Activated B cell treated with CpG ODN at 0.5 μM for 24 hours (primary cell): ENCODE results near the gene EMX1. TPM values are rescaled to one million over a fixed set of nuclear protein-coding genes. Genes with fewer than 3 reads are reported as not detected.

Experiments used
- ATAC-seq: fragments of 200-7000 bp; cut with Tn5 transposase; one replicate; pipeline ENCODE4 v1.10.0; 2021; ENCODE audit warnings: low read depth, mild to moderate bottlenecking, moderate library complexity
- CTCF ChIA-PET: fragments of 350-600 bp; sonication (Branson Sonifier 250); formaldehyde crosslinking; loops from one replicate; lab custom pipeline; 2021; ENCODE audit warnings: antibody characterized with exemption; lab: Charles Lee
- POLR2A ChIA-PET: fragments of 350-600 bp; sonication (Branson Sonifier 250); formaldehyde crosslinking; loops from one replicate; lab custom pipeline; 2021; ENCODE audit warnings: antibody characterized with exemption; lab: Charles Lee
- DNase-seq: peaks from one replicate; pipeline ENCODE4 v3.0.0; 2022
- H3K27ac Mint-ChIP-seq: one replicate; pipeline ENCODE4 v1.8.0; 2020; ENCODE audit warnings: mixed read lengths
- H3K27me3 Mint-ChIP-seq: one replicate; pipeline ENCODE4 v1.8.0; 2021; ENCODE audit warnings: mixed read lengths
- H3K36me3 Mint-ChIP-seq: one replicate; pipeline ENCODE4 v1.8.0; 2021; ENCODE audit warnings: low read depth, mixed read lengths
- H3K4me1 Mint-ChIP-seq: one replicate; pipeline ENCODE4 v1.8.0; 2021; ENCODE audit warnings: mixed read lengths
- H3K4me3 Mint-ChIP-seq: one replicate; pipeline ENCODE4 v1.8.0; 2020; ENCODE audit warnings: mild to moderate bottlenecking, mixed read lengths
- H3K9me3 Mint-ChIP-seq: one replicate; pipeline ENCODE4 v1.8.0; 2020; ENCODE audit warnings: mixed read lengths
- intact Hi-C: fragments of 100-400 bp; cut with micrococcal nuclease; formaldehyde crosslinking; loops from one replicate; pipeline ENCODE4 v1.15.1; 2024
- total RNA-seq: library from RNA; stranded (reverse); gene quantifications from 2 replicates; pipeline ENCODE4 v1.2.3, GENCODE V29; 2022
- TF ChIP-seq, protein P1 (sequence below): fragments of 200-600 bp; IDR thresholded peaks from one replicate; pipeline ENCODE4 v1.8.0; 2022; ENCODE audit warnings: antibody characterized with exemption, mild to moderate bottlenecking

Gene EMX1
- total RNA-seq, 1 donor from 2014 or later: 0.22 TPM

DNA sequence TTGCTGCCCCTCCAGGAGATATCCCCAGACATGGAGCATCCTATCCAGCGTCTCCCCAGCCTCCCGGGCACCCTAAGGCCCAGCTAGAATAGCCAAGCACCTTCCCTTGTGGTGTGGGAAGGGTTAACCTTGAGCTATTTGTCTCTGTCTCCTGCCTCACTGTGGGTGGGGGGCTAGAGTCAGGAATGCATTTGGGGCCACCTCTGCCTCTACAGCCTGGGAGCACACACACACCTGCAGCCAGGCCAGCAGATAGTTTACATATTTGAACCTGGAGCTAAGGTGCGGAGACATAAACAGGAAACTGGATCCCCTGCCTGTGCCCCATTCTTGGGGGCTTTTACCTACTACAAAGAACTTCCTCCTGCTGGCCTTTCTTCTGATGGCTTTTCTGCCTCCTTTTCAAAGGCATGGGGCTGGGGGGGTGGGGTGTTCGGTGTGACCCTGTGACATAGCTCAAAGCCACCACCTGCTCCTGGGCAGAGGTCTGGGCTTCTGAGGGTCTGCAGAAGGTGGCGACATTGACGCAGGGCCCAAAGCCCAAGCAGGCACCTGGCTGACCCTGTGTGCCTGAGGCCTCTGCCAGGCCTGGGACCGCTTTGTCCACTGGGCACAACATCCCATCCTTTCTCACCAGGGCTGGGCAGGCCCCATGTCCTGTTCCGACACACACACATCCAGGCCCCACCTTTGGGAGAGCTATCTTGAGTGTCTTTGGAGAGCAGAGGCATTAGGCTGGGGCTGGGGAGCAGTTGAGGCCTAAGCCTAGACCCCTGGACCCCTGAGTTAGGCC, 34.2 kb downstream of the EMX1 start:
- no peak overlapping the region for H3K27ac Mint-ChIP-seq
- ChIA-PET CTCF (interaction anchor here (0.9 kb wide), 1 partner anchor 42 kb away, joined by 3 read pairs; no protein-coding TSS in a partner anchor), POLR2A (no interaction called here)
- H3K4me1 Mint-ChIP-seq: no peaks in the 10 kb centered on the region
- intact Hi-C loops: no loop called here
- ATAC-seq (no peak), DNase-seq (no peak)
- H3K9me3 Mint-ChIP-seq: no peaks in the 10 kb centered on the region
- TF ChIP-seq, protein P1, sequence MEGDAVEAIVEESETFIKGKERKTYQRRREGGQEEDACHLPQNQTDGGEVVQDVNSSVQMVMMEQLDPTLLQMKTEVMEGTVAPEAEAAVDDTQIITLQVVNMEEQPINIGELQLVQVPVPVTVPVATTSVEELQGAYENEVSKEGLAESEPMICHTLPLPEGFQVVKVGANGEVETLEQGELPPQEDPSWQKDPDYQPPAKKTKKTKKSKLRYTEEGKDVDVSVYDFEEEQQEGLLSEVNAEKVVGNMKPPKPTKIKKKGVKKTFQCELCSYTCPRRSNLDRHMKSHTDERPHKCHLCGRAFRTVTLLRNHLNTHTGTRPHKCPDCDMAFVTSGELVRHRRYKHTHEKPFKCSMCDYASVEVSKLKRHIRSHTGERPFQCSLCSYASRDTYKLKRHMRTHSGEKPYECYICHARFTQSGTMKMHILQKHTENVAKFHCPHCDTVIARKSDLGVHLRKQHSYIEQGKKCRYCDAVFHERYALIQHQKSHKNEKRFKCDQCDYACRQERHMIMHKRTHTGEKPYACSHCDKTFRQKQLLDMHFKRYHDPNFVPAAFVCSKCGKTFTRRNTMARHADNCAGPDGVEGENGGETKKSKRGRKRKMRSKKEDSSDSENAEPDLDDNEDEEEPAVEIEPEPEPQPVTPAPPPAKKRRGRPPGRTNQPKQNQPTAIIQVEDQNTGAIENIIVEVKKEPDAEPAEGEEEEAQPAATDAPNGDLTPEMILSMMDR: no peak
- H3K4me3 Mint-ChIP-seq: no peak overlapping the region
- H3K27me3 Mint-ChIP-seq: no peaks in the 10 kb centered on the region
- no peaks in the 10 kb centered on the region for H3K36me3 Mint-ChIP-seq

DNA sequence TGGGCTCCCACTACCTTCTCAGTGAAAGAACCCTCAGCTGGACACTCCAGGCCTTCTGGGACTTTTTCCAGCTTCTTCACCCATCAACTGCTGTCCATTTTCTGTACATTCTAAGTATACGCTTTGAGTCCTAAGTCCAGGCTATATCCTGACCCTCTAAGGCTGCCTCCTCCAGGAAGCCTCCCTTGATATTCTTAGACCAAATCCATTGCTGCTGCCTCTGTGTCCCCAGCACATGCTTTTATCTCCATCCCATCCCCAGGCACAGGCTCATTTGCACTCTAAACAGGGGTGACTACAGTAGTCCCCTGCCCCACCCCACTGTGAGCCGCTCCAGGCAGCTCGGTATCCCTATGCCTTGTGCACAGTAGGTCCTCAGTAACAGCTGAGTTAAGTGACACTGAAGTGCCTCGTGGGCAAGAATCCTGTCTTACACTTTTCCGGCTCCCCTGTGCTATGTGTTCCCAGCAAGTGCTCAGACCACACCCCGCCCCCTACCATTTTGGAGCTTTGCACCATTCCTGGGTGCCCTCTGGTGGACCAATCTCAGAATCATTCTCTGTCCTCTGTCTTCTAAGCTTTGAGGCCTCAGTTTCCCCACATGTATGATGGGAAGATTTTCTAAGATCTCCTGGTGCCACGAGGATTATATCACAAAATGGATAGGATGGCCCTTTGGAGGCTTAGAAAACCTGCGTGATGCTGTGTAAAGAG, 34.9 kb downstream of the EMX1 start:
- no peak overlapping the region for H3K4me3 Mint-ChIP-seq
- CTCF ChIA-PET: interaction anchor here (0.9 kb wide), 1 partner anchor 42 kb away, joined by 3 read pairs; no protein-coding TSS in a partner anchor

DNA sequence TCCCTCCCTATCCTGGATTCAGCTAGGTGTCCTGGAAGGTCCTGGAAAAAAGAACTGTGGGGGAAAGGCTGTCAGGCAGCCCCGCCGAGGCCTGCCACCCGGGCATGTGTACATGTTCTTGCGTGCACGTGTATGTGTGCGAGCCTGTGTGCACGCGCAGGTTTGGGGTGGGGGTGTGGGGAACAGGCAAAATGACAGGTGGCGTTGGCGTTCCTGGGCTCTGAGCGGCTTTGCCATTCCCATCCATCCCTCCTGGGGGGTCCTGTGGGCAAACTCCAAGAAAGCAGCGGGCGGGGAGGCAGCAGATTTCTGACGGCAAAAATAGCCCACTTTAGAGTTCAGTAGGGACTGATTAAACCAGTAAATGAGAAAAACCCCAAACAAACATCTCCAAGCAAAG, 35.6 kb downstream of the EMX1 start:
- Mint-ChIP-seq H3K27ac (no peak overlapping the region), H3K36me3 (no peaks in the 10 kb centered on the region), H3K9me3 (no peaks in the 10 kb centered on the region), H3K4me1 (no peaks in the 10 kb centered on the region), H3K4me3 (no peak overlapping the region), H3K27me3 (no peaks in the 10 kb centered on the region)
- intact Hi-C loops: no loop called here
- ATAC-seq: no peak
- TF ChIP-seq, protein P1: no peak
- ChIA-PET CTCF (no interaction called here), POLR2A (no interaction called here)
- no peak for DNase-seq

More for the DNA sequence above, 34.9 kb downstream of the EMX1 start:
- intact Hi-C loops: no loop called here
- no peaks in the 10 kb centered on the region for H3K27me3 Mint-ChIP-seq
- ATAC-seq (no peak), DNase-seq (no peak)
- TF ChIP-seq, protein P1: no peak
- POLR2A ChIA-PET: no interaction called here
- no peak overlapping the region for H3K27ac Mint-ChIP-seq
- H3K36me3 Mint-ChIP-seq: no peaks in the 10 kb centered on the region
- H3K9me3 Mint-ChIP-seq: no peaks in the 10 kb centered on the region
- H3K4me1 Mint-ChIP-seq: no peaks in the 10 kb centered on the region

DNA sequence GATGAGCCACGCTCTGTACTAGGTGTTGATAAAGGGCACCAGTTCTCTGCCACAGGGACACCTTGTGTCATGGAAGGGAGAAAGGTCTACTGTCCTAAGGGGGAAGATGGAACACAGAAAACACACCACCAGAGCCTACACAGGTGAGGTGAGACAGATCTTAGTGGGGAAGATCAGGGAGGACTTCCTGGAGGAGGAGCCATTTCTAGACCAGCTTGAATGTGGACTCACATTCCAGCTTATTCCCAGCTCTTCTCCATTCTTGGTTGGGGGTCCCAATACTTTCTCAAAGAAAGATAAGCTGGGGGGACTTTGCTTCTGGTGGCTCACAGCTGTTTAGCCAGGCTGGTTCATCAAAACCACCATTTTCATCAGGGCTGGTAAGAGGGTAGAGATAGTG, 36.2 kb downstream of the EMX1 start:
- H3K27ac Mint-ChIP-seq: no peak overlapping the region
- no peaks in the 10 kb centered on the region for H3K36me3 Mint-ChIP-seq
- no peaks in the 10 kb centered on the region for H3K27me3 Mint-ChIP-seq
- no peak for ATAC-seq
- H3K4me3 Mint-ChIP-seq: no peak overlapping the region
- ChIA-PET CTCF (no interaction called here), POLR2A (no interaction called here)
- no peaks in the 10 kb centered on the region for H3K4me1 Mint-ChIP-seq
- TF ChIP-seq, protein P1: no peak
- intact Hi-C loops: no loop called here
- no peak for DNase-seq
- no peaks in the 10 kb centered on the region for H3K9me3 Mint-ChIP-seq

DNA sequence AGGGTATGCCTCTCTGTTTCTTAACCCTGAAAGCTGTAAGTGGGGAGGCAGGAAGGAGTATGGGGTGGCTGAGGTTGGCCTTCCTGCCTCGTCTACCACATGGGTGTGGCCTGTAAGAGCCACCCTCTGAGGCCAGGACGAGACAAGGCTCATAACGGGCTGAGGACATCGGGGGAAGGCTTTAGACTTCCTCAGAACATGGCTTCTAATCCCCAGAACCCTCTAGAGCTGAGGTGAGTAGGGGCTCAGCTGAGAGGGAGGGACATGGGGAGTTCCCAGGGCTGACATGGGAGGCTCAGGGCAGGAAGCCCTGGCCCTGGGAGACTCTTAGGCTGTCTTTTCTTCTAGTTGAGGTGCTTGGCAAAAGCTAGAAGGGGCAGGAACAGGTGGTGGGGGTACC, 36.7 kb downstream of the EMX1 start:
- no peaks in the 10 kb centered on the region for H3K4me1 Mint-ChIP-seq
- H3K9me3 Mint-ChIP-seq: no peaks in the 10 kb centered on the region
- ChIA-PET POLR2A (no interaction called here), CTCF (no interaction called here)
- no peak overlapping the region for H3K4me3 Mint-ChIP-seq
- no peak overlapping the region for H3K27ac Mint-ChIP-seq
- intact Hi-C loops: no loop called here
- TF ChIP-seq, protein P1: no peak
- no peaks in the 10 kb centered on the region for H3K36me3 Mint-ChIP-seq
- no peak for ATAC-seq
- DNase-seq: no peak
- H3K27me3 Mint-ChIP-seq: no peaks in the 10 kb centered on the region
